Glutamatergic neuron (in vitro differentiated cells): ENCODE results near the gene BPIFB4. TPM values are rescaled to one million over a fixed set of nuclear protein-coding genes. Genes with fewer than 3 reads are reported as not detected.

Experiments used
- DNase-seq: peaks from one replicate; pipeline ENCODE4 v3.0.0; 2022
- H3K27ac Mint-ChIP-seq: one replicate; pipeline ENCODE4 v1.8.0; 2020; ENCODE audit warnings: mild to moderate bottlenecking, mixed read lengths, inconsistent platforms; ENCODE audit not compliant: unreplicated experiment
- H3K27me3 Mint-ChIP-seq: one replicate; pipeline ENCODE4 v1.8.0; 2020; ENCODE audit warnings: mild to moderate bottlenecking, moderate library complexity, mixed read lengths, inconsistent platforms; ENCODE audit not compliant: unreplicated experiment
- H3K36me3 Mint-ChIP-seq: one replicate; pipeline ENCODE4 v1.8.0; 2020; ENCODE audit warnings: mild to moderate bottlenecking, mixed read lengths, inconsistent platforms; ENCODE audit not compliant: unreplicated experiment
- H3K4me1 Mint-ChIP-seq: one replicate; pipeline ENCODE4 v1.8.0; 2020; ENCODE audit warnings: mild to moderate bottlenecking, low read depth, mixed read lengths, inconsistent platforms; ENCODE audit not compliant: unreplicated experiment
- H3K4me3 Mint-ChIP-seq: one replicate; pipeline ENCODE4 v1.8.0; 2020; ENCODE audit warnings: mild to moderate bottlenecking, mixed read lengths, inconsistent platforms; ENCODE audit not compliant: unreplicated experiment
- H3K9me3 Mint-ChIP-seq: one replicate; pipeline ENCODE4 v1.8.0; 2020; ENCODE audit warnings: mild to moderate bottlenecking, moderate library complexity, mixed read lengths, inconsistent platforms; ENCODE audit not compliant: unreplicated experiment
- total RNA-seq: library from RNA; stranded (reverse); fragmentation: NEBNext Ultra II Directional; extraction: Animal tissue kit (Norgen Biotek cat#: 25700); gene quantifications from one replicate; pipeline ENCODE4 v1.2.1, GENCODE V29; 2021; ENCODE audit not compliant: unreplicated experiment
- TF ChIP-seq, protein P1 (sequence below): fragments of 200-600 bp; sonication (generic); IDR thresholded peaks from one replicate; pipeline ENCODE4 v1.5.0; 2021; ENCODE audit not compliant: partially characterized antibody, unreplicated experiment

The BPIFB4 gene
- total RNA-seq, 1 donor from 2014 or later: not detected

DNA sequence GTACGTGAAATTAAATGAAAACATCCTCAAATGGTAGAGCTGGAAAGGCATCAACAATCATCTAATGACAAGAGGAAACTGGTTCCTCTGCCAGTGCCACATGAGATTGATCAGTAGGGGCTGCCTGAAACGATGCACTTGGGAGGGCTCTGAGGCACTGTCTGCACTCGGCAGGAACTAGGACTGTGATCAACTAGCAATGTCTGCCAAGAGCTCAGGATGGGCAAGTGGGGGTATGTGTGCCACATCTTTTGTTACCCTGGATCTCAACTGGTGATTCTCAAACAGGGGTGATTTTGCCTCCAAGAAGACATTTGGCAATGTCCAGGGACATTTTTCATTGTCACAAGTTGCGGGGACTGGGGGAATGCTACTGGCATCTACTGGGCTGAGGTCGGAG lies 46.1 kb upstream of the BPIFB4 start:
- Mint-ChIP-seq H3K4me3 (no peak overlapping the region), H3K9me3 (peaks cover 7% of the 10 kb centered on the region), H3K27ac (no peak overlapping the region), H3K36me3 (peaks cover 12% of the 10 kb centered on the region), H3K27me3 (peaks cover 8% of the 10 kb centered on the region), H3K4me1 (no peaks in the 10 kb centered on the region)
- TF ChIP-seq, protein P1, sequence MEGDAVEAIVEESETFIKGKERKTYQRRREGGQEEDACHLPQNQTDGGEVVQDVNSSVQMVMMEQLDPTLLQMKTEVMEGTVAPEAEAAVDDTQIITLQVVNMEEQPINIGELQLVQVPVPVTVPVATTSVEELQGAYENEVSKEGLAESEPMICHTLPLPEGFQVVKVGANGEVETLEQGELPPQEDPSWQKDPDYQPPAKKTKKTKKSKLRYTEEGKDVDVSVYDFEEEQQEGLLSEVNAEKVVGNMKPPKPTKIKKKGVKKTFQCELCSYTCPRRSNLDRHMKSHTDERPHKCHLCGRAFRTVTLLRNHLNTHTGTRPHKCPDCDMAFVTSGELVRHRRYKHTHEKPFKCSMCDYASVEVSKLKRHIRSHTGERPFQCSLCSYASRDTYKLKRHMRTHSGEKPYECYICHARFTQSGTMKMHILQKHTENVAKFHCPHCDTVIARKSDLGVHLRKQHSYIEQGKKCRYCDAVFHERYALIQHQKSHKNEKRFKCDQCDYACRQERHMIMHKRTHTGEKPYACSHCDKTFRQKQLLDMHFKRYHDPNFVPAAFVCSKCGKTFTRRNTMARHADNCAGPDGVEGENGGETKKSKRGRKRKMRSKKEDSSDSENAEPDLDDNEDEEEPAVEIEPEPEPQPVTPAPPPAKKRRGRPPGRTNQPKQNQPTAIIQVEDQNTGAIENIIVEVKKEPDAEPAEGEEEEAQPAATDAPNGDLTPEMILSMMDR: no peak
- no peak for DNase-seq

DNA sequence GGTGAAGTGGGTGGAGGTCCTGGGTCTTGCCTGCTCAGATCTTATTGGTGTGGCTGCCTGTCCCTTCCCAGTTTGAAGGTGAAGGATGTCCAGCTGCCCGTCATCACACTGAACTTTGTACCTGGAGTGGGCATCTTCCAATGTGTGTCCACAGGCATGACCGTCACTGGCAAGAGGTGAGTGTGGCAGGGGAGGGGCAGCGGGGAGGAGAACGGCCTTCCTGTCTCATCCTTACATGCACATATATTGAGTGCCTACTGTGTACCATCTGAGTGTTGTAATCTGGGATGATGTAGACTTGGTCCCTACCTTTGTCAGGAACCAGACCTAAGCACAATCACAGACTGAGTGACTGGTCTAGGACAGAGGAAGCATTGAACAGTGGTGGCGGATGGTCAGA lies 45.3 kb upstream of the BPIFB4 start:
- H3K9me3 Mint-ChIP-seq: peaks cover 7% of the 10 kb centered on the region
- no peak overlapping the region for H3K4me3 Mint-ChIP-seq
- no peaks in the 10 kb centered on the region for H3K4me1 Mint-ChIP-seq
- H3K27ac Mint-ChIP-seq: no peak overlapping the region
- no peak for DNase-seq
- H3K27me3 Mint-ChIP-seq: peaks cover 8% of the 10 kb centered on the region
- TF ChIP-seq, protein P1: no peak
- peaks cover 12% of the 10 kb centered on the region for H3K36me3 Mint-ChIP-seq

DNA sequence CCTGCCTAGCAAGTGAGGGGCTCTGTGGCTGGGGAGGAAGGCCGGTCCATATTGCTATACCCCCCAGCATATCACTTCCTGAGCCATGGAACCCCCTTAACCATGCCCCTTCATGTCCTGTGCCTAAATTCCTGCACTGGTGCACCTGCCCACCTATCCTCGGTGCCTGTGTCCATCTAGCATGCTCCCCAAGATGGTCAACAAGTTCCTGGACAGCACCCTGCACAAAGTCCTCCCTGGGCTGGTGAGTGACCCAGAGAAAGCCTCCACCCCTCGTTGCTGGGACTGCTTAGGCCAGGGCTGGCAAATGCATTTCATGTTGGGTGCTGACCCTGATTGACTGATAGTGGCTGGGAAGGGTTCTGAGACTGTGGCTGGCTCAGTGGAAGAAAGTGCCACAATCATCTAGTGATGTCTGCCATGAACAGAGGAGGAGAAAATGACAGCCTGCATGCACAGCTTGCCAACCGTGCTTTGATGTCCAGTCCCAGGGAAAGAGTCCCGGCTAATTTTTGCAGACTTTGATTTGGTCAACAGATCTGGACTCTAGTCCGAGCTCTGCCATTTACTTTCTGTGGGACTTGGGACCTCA lies 44.4 kb upstream of the BPIFB4 start:
- H3K36me3 Mint-ChIP-seq: peaks cover 12% of the 10 kb centered on the region
- peaks cover 9% of the 10 kb centered on the region for H3K27me3 Mint-ChIP-seq
- TF ChIP-seq, protein P1: no peak
- H3K4me1 Mint-ChIP-seq: no peaks in the 10 kb centered on the region
- H3K9me3 Mint-ChIP-seq: peaks cover 7% of the 10 kb centered on the region
- DNase-seq: no peak
- no peak overlapping the region for H3K27ac Mint-ChIP-seq
- no peak overlapping the region for H3K4me3 Mint-ChIP-seq

DNA sequence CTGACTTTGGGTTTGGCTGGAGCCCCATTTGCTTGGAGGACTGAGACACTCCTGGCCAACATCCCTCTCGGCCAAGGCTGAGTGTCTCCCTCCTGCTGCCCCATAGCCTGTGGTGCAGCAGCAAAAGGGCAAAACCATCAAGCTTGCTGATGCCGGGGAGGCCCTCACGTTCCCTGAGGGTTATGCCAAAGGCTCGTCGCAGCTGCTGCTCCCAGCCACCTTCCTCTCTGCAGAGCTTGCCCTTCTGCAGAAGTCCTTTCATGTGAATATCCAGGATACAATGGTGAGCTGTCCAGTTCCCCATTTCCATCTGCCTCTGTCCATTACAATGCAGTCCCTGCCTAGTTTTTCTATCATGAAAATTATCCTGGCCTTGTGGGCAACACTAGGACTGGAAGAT lies 42.0 kb upstream of the BPIFB4 start:
- H3K27ac Mint-ChIP-seq: no peak overlapping the region
- peaks cover 18% of the 10 kb centered on the region for H3K36me3 Mint-ChIP-seq

DNA sequence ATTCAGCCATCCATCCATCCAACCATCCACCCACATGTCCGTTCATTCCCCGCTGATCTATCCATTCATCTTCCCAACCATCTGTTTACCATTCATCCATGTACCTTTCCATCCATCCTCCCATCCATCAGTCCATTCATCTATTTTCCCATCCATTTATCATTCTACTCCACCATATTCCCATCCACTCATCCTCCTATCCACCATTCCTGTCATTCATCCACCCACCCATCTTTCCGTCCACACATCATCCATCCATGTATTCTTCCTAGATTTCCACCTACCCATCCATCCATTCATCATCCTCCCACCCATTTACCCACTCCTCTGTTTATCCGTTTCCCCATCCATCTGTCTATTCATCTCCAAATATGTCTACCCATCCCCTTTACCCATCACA lies 41.2 kb upstream of the BPIFB4 start:
- H3K4me1 Mint-ChIP-seq: peaks cover 14% of the 10 kb centered on the region
- no peak for DNase-seq
- H3K9me3 Mint-ChIP-seq: peaks cover 10% of the 10 kb centered on the region
- H3K27me3 Mint-ChIP-seq: peaks cover 10% of the 10 kb centered on the region
- H3K27ac Mint-ChIP-seq: no peak overlapping the region
- H3K36me3 Mint-ChIP-seq: peaks cover 15% of the 10 kb centered on the region
- H3K4me3 Mint-ChIP-seq: no peak overlapping the region
- TF ChIP-seq, protein P1: no peak

More for the DNA sequence above, 42.0 kb upstream of the BPIFB4 start:
- no peak for DNase-seq
- H3K27me3 Mint-ChIP-seq: peaks cover 11% of the 10 kb centered on the region
- peaks cover 10% of the 10 kb centered on the region for H3K4me1 Mint-ChIP-seq
- peaks cover 10% of the 10 kb centered on the region for H3K9me3 Mint-ChIP-seq
- no peak overlapping the region for H3K4me3 Mint-ChIP-seq
- TF ChIP-seq, protein P1: no peak
